Measurements from ENCODE around the gene CLNK.

CLNK gene

DNA sequence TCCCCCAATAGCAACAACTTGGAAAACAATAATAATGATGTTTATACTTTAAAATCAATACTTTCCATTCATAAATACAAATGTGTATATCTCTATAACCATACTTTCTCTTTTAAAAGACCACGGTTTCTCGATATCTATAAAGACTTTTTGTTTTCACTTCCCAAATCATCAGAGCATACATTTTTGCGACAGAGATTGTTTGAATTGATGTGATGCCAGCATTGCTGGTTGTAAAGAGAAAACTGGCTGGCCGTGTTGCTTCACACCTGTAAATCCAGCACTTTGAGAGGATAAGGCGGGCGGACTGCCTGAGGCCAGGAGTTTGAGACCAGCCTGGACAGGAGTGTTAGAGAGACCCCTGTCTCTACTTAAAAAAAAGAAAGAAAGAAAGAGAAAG, 149.7 kb downstream of the CLNK start:
- peaks cover 0 to 5% of the 10 kb centered on the region in 2 donors for H3K4me1 ChIP-seq (ENCODE audit: control insufficient read depth in 2 of 2, insufficient read depth in 2 of 2, low read length in 2 of 2)
- H3K36me3 ChIP-seq (ENCODE audit: control insufficient read depth in 2 of 2, insufficient read depth in 2 of 2, low read length in 2 of 2): no peaks in the 10 kb centered on the region
- no peak overlapping the region for H3K9ac ChIP-seq (ENCODE audit: low read depth in 1 of 2, low read length in 2 of 2)
- H3K27me3 ChIP-seq (ENCODE audit: control insufficient read depth in 2 of 2, insufficient read depth in 2 of 2, low read length in 2 of 2): no peaks in the 10 kb centered on the region
- H3K27ac ChIP-seq (ENCODE audit: low read depth in 2 of 2, low read length in 2 of 2): no peak overlapping the region
- no peak overlapping the region for H3K4me3 ChIP-seq (ENCODE audit: low read length in 2 of 2)
- H3K9me3 ChIP-seq (ENCODE audit: control insufficient read depth in 2 of 2, low read length in 2 of 2): no peaks in the 10 kb centered on the region

DNA sequence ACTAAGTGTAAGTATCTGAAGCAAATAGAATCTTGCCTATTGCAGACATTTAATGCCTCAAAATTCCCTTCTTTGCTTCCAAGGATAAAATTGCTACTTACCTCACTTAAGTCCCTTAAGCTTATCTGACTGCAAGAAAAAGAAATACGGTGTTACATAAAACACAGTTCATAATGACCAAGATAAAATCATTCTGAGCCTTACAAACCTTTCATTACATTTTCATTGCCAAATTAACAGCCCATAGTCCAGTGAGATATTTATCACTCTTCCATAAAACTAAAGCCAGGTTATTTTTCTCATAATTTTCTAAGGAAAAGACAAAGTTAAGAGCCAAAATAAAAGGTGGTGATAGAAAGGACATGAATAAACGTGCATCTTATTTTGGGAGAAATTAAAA, 152.4 kb downstream of the CLNK start:
- no peak overlapping the region for H3K4me3 ChIP-seq (ENCODE audit: low read length in 2 of 2)
- peaks cover 0 to 2% of the 10 kb centered on the region in 2 donors for H3K27me3 ChIP-seq (ENCODE audit: control insufficient read depth in 2 of 2, insufficient read depth in 2 of 2, low read length in 2 of 2)
- no peaks in the 10 kb centered on the region for H3K36me3 ChIP-seq (ENCODE audit: control insufficient read depth in 2 of 2, insufficient read depth in 2 of 2, low read length in 2 of 2)
- H3K27ac ChIP-seq (ENCODE audit: low read depth in 2 of 2, low read length in 2 of 2): no peak overlapping the region
- H3K9ac ChIP-seq (ENCODE audit: low read depth in 1 of 2, low read length in 2 of 2): no peak overlapping the region
- no peaks in the 10 kb centered on the region for H3K9me3 ChIP-seq (ENCODE audit: control insufficient read depth in 2 of 2, low read length in 2 of 2)
- H3K4me1 ChIP-seq (ENCODE audit: control insufficient read depth in 2 of 2, insufficient read depth in 2 of 2, low read length in 2 of 2): peaks cover 0 to 6% of the 10 kb centered on the region in 2 donors

DNA sequence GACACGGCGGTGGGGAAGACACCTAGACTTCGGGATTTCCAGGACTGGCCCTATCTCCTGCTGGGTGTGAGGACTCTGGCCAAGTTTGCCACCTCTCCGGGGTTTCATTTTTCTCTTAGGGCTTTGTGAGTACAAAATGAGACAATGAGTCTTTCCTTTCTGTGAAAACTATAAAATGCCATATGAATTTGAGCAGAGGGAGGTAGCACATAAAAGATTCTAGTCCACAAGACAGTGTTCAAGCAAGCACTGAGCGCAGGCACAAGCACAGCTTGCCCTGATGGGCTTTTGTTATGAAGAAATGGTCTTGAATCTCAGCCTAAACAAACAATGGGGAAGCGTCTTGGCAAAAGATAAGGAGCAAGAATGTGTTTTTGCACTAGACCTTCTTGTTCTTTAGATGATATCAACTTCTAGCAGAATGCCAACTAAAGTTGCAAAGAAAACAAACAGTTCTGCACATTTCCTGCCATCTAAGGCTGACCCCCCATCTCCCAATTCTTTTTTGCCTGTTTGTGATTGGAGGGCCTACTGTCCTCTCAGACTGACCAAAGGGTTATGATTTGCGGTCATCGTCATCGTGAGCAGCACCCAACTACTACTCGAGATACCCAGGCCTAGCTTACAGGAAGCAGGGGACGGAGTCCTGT, 154.3 kb downstream of the CLNK start:
- Histone ChIP-seq H3K27ac (ENCODE audit: low read depth in 2 of 2, low read length in 2 of 2) (no peak overlapping the region), H3K9me3 (ENCODE audit: control insufficient read depth in 2 of 2, low read length in 2 of 2) (no peaks in the 10 kb centered on the region), H3K4me1 (ENCODE audit: control insufficient read depth in 2 of 2, insufficient read depth in 2 of 2, low read length in 2 of 2) (peaks cover 0 to 14% of the 10 kb centered on the region in 2 donors), H3K27me3 (ENCODE audit: control insufficient read depth in 2 of 2, insufficient read depth in 2 of 2, low read length in 2 of 2) (peaks cover 0 to 2% of the 10 kb centered on the region in 2 donors), H3K36me3 (ENCODE audit: control insufficient read depth in 2 of 2, insufficient read depth in 2 of 2, low read length in 2 of 2) (no peaks in the 10 kb centered on the region), H3K9ac (ENCODE audit: low read depth in 1 of 2, low read length in 2 of 2) (no peak overlapping the region), H3K4me3 (ENCODE audit: low read length in 2 of 2) (no peak overlapping the region)

- H3K36me3 ChIP-seq (ENCODE audit: control insufficient read depth in 2 of 2, insufficient read depth in 2 of 2, low read length in 2 of 2): no peaks in the 10 kb centered on the region
- no peak overlapping the region for H3K4me3 ChIP-seq (ENCODE audit: low read length in 2 of 2)
- no peak overlapping the region for H3K27ac ChIP-seq (ENCODE audit: low read depth in 2 of 2, low read length in 2 of 2)
- H3K4me1 ChIP-seq (ENCODE audit: control insufficient read depth in 2 of 2, insufficient read depth in 2 of 2, low read length in 2 of 2): peaks cover 0 to 14% of the 10 kb centered on the region in 2 donors
- no peaks in the 10 kb centered on the region for H3K9me3 ChIP-seq (ENCODE audit: control insufficient read depth in 2 of 2, low read length in 2 of 2)
- no peak overlapping the region for H3K9ac ChIP-seq (ENCODE audit: low read depth in 1 of 2, low read length in 2 of 2)
- peaks cover 0 to 2% of the 10 kb centered on the region in 2 donors for H3K27me3 ChIP-seq (ENCODE audit: control insufficient read depth in 2 of 2, insufficient read depth in 2 of 2, low read length in 2 of 2)
Observed at GRCh38 chr4:10529291-10530136, 155.1 kb downstream of the CLNK start.

GRCh38 chr4:10527438-10527837, 157.1 kb downstream of the CLNK start:
- Histone ChIP-seq H3K9me3 (ENCODE audit: control insufficient read depth in 2 of 2, low read length in 2 of 2) (no peaks in the 10 kb centered on the region), H3K4me1 (ENCODE audit: control insufficient read depth in 2 of 2, insufficient read depth in 2 of 2, low read length in 2 of 2) (peaks cover 0 to 14% of the 10 kb centered on the region in 2 donors)

DNA sequence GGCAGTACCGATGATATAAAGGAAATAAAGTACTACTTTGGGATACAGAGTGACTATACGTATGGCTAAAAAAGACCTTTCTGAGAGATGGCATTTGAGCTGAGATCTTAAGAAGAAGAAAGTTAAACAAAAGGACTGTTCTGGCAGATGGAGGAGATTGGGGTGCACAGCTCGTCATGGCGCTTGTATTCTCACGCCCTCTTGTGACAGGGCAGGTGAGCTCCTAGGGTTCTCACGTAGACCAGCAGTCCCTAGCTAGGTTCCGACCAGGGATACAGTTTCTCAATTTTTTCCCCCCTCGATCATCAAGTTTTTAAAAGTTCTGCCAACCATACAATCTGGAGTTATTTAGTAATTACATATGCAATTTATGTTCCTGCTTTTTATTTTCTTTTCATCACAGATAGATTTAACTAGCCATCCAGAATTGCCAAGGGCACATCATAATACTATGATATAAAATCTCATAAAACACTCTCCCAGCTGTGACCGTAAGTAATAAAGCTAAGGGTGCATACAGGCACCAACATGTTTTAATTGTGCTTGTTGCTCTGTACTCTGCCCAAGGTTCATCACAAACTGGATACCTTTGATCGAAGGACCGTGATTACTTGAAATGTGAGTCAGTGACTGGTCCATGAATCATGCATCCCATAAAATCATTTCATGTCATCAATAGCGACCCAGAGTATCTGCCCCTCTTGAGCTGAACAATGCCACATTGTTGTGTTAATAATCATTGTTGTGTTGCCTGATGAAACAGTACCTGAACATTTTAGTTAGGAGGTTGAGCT, 157.9 kb downstream of the CLNK start:
- Histone ChIP-seq H3K36me3 (ENCODE audit: control insufficient read depth in 2 of 2, insufficient read depth in 2 of 2, low read length in 2 of 2) (no peaks in the 10 kb centered on the region), H3K27me3 (ENCODE audit: control insufficient read depth in 2 of 2, insufficient read depth in 2 of 2, low read length in 2 of 2) (peaks cover 0 to 2% of the 10 kb centered on the region in 2 donors), H3K9ac (ENCODE audit: low read depth in 1 of 2, low read length in 2 of 2) (no peak overlapping the region), H3K4me1 (ENCODE audit: control insufficient read depth in 2 of 2, insufficient read depth in 2 of 2, low read length in 2 of 2) (peaks cover 0 to 14% of the 10 kb centered on the region in 2 donors), H3K27ac (ENCODE audit: low read depth in 2 of 2, low read length in 2 of 2) (no peak overlapping the region), H3K4me3 (ENCODE audit: low read length in 2 of 2) (no peak overlapping the region), H3K9me3 (ENCODE audit: control insufficient read depth in 2 of 2, low read length in 2 of 2) (no peaks in the 10 kb centered on the region)

More at GRCh38 chr4:10527438-10527837, 157.1 kb downstream of the CLNK start:
- H3K9ac ChIP-seq (ENCODE audit: low read depth in 1 of 2, low read length in 2 of 2): no peak overlapping the region
- H3K27ac ChIP-seq (ENCODE audit: low read depth in 2 of 2, low read length in 2 of 2): no peak overlapping the region
- H3K36me3 ChIP-seq (ENCODE audit: control insufficient read depth in 2 of 2, insufficient read depth in 2 of 2, low read length in 2 of 2): no peaks in the 10 kb centered on the region
- peaks cover 0 to 2% of the 10 kb centered on the region in 2 donors for H3K27me3 ChIP-seq (ENCODE audit: control insufficient read depth in 2 of 2, insufficient read depth in 2 of 2, low read length in 2 of 2)
- H3K4me3 ChIP-seq (ENCODE audit: low read length in 2 of 2): no peak overlapping the region

DNA sequence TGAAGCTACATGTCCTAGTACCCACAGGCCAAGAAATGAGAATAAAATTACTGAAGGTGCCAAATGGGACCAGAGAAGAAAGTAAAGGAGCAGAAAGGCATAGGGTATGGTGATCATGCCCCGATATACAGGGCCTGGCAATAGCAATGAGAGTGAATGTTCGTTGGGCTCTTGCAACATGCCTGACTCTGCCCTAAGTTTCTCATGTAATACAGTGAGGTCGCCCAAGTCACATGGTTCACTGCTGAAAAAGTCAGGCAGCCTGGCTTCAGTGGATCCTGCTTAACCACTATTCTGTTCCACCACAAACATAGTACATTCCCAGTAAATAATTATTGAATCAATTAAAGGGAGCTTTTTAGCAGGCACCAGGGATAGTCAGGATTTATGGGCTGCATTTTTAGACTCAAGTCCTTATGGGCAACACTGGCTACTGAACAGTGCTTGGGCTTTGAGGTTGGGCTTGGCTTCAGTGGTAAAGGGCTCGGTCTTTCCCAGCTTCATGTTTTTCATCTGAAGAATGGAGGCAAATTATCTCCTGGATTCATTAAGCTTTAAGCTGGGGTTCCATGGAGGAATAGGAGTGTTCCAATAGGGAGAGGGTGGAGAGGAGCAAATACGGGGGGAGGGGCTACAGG, 160.3 kb downstream of the CLNK start:
- Histone ChIP-seq H3K4me1 (ENCODE audit: control insufficient read depth in 2 of 2, insufficient read depth in 2 of 2, low read length in 2 of 2) (peaks cover 0 to 9% of the 10 kb centered on the region in 2 donors), H3K36me3 (ENCODE audit: control insufficient read depth in 2 of 2, insufficient read depth in 2 of 2, low read length in 2 of 2) (no peaks in the 10 kb centered on the region), H3K27me3 (ENCODE audit: control insufficient read depth in 2 of 2, insufficient read depth in 2 of 2, low read length in 2 of 2) (peaks cover 0 to 2% of the 10 kb centered on the region in 2 donors), H3K27ac (ENCODE audit: low read depth in 2 of 2, low read length in 2 of 2) (no peak overlapping the region), H3K9ac (ENCODE audit: low read depth in 1 of 2, low read length in 2 of 2) (no peak overlapping the region), H3K9me3 (ENCODE audit: control insufficient read depth in 2 of 2, low read length in 2 of 2) (no peaks in the 10 kb centered on the region), H3K4me3 (ENCODE audit: low read length in 2 of 2) (no peak overlapping the region)

GRCh38 chr4:10521424-10521823, 163.1 kb downstream of the CLNK start:
- H3K36me3 ChIP-seq (ENCODE audit: control insufficient read depth in 2 of 2, insufficient read depth in 2 of 2, low read length in 2 of 2): no peaks in the 10 kb centered on the region
- H3K4me1 ChIP-seq (ENCODE audit: control insufficient read depth in 2 of 2, insufficient read depth in 2 of 2, low read length in 2 of 2): peaks cover 0 to 3% of the 10 kb centered on the region in 2 donors
- no peak overlapping the region for H3K4me3 ChIP-seq (ENCODE audit: low read length in 2 of 2)
- no peaks in the 10 kb centered on the region for H3K9me3 ChIP-seq (ENCODE audit: control insufficient read depth in 2 of 2, low read length in 2 of 2)
- no peaks in the 10 kb centered on the region for H3K27me3 ChIP-seq (ENCODE audit: control insufficient read depth in 2 of 2, insufficient read depth in 2 of 2, low read length in 2 of 2)
- no peak overlapping the region for H3K27ac ChIP-seq (ENCODE audit: low read depth in 2 of 2, low read length in 2 of 2)
- no peak overlapping the region for H3K9ac ChIP-seq (ENCODE audit: low read depth in 1 of 2, low read length in 2 of 2)

DNA sequence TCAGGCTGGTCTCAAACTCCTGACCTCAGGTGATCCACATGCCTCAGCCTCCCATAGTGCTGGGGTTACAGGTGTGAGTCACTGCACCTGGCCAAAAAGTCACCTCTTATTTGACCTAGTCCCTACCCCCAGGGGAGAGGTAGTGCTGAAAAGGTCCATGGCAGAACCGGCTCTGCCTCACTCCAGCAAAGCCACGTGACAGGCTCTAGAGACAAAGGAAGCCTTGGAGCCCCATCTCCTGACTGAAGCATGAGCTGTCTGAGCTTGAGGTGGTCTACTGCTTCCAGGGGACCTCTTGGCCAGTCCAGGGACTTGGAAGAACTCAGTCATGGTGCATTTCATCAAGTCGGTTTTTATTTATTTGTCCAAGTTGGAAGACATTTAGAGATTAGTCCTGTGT, 174.8 kb downstream of the CLNK start:
- no peak overlapping the region for H3K27ac ChIP-seq (ENCODE audit: low read depth in 2 of 2, low read length in 2 of 2)
- no peaks in the 10 kb centered on the region for H3K36me3 ChIP-seq (ENCODE audit: control insufficient read depth in 2 of 2, insufficient read depth in 2 of 2, low read length in 2 of 2)
- no peaks in the 10 kb centered on the region for H3K9me3 ChIP-seq (ENCODE audit: control insufficient read depth in 2 of 2, low read length in 2 of 2)
- H3K9ac ChIP-seq (ENCODE audit: low read depth in 1 of 2, low read length in 2 of 2): no peak overlapping the region
- H3K4me3 ChIP-seq (ENCODE audit: low read length in 2 of 2): no peak overlapping the region
- no peaks in the 10 kb centered on the region for H3K27me3 ChIP-seq (ENCODE audit: control insufficient read depth in 2 of 2, insufficient read depth in 2 of 2, low read length in 2 of 2)
- H3K4me1 ChIP-seq (ENCODE audit: control insufficient read depth in 2 of 2, insufficient read depth in 2 of 2, low read length in 2 of 2): no peaks in the 10 kb centered on the region

Measured in mucosa of rectum (tissue), 2 donors.